Limb (tissue), 2 donors: Measurements from ENCODE around the gene GARIN3.
A peak's percentile ranks its signal among the peaks of the same experiment; 100 is the strongest.

Experiments
- DNase-seq, 2 donors: peaks; one replicate each; pipeline ENCODE4 v3.0.0-alpha.2; 2016; ENCODE audit errors: extremely low spot score in 2 of 2

The GARIN3 gene

DNA sequence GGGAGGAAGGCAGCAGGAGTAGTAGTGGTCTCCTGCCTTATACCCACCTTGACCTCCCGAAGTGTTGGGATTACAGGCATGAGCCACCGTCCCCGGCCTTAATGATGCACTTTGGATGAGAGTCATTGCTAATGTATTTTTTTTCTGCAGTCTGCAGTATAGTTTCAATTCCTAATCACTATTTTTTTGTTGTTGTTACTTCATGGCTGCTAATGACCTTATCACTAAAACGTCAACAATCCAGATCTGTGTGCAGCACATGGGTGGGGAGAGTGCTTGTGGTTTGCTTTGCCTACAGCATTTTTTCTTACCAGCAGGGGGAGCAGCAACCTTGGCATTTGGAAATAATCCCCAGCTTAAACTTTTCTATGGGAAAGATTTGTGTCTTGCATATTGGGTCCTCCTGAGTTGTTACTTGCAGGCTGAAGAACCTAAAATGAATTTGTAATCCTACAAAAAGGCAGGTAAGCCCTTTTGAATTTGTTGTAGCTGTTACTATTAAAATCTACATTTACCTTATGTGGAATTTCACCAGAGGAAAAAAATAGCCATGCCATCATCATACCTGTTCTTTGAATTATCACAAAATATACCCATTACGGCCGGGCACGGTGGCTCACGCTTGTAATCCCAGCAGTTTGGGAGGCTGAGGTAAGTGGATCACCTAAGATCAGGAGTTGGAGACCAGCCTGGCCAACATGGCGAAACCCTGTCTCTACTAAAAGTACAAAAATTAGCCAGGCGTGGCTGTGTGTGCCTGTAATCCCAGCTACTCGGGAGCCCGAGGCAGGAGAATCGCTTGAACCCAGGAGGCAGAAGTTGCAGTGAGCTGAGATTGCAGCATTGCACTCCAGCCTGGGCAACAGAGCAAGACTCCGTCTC, 17.1 kb downstream of the GARIN3 start:
- DNase-seq: peak; percentile 77 to 78

DNA sequence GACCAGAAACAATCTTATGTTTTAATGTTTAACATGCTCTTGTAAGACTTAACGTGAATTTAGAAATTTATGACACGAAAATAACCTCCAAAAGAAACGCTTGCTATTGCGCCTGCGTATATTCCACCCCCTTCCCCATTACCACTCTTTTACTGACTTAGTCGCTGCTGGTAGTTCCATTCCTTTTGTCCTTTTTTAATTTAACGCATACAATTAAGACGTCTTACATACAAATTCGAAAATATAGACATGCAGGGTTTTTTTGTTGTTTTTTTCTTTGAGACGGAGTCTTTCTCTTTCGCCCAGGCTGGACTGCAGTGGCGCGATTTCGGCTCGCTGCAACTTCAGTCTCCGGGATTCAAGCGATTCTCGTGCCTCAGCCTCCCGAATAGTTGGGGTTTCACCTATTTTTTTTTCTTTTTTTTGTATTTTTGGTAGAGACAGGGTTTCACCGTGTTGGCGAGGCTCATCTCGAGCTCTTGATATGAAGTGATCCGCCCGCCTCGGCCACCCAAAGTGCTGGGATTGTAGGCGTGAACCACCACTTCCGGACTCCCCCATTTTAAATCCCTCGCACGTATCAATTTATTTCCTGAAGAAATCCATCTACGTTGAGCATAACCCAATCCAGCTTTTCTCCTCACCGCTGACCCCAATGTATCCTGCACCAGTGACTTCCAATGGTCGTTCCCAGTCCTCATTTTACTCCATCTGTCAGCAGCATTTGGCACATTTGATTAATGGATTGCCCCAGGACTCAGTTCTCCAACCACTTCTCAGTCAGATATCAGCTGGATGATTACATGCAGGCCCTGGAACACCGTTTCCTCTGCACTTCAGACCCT, 22.7 kb downstream of the GARIN3 start:
- DNase-seq: peak; percentile 41 to 74

DNA sequence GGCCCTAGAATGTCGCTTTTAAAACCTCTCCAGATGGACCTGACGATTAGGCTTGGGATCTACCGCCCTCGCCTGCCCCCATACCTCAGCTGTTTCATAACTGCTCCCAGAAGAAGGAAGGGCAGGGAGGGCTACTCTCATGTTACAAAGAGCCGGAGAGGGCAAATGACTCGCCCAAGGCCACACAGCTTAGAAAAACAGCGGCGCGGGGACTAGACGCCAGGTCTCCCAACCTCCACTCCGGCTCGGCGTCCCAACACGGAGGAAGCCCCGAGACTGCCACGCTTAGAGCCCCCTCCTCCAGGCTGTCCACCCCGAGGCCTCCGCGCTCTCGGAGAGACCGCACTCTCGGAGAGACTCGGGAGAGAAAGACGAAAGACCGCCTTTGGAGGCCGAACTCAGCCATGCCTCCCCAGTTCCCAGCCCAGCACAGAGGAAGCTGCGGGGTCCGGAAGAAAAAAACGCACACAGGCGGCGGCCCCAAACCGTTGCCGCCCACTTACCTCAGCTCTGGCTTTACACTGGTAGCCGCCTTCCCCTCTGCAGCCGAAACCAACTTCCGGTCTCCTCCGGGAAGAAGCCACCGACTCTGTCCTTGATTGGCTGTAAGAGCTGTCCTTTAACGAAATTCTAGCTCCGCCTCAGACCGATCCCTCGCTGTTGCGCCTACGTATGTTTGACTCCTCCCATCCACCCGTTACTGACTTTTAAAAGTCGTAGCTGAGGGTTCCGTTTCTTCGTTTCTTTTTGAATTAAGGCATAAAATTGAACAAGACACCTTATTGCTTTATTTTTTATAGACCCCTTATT, 23.5 kb downstream of the GARIN3 start, which contains the start of gene MED7:
MED7 (minus strand) TSS at position 549 of the 810 bp plus-strand sequence. CDS start 3,434 bp downstream, outside the sequence.
- DNase-seq: peak; percentile 91 to 99

DNA sequence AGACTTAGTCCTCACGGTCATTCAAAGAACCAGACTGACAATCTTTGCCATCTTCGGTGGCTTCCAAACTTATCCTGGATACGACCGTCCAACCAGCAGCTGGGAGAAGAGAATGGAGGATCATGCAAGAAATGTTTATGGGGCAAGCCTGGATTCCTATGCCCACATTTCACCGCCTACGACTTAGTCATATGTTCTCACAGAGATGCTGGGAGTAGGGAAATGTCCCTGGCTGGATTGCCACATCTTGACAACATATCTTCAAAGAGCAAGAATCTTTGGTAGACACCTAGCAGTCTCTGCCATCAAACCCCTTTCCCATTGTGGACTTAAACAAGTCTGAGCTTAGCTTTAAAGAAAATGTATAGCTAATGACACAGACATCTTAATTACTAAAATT, 28.4 kb downstream of the GARIN3 start:
- DNase-seq: no peak

DNA sequence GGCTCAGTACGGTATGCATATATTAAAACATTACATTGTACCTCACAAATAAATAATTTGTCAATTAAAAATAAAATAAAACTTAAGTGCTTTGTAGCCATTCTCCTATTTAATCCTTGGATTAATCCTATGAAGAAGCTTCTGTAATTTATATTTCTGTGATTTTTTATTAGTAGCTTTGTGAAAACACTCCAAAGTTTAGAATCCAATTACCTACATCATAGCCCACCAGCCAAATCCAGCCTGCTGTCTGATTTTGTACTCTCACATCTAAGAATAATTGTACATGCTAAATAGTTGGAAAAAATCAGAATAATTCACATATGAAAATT, 33.8 kb downstream of the GARIN3 start:
- DNase-seq: no peak

DNA sequence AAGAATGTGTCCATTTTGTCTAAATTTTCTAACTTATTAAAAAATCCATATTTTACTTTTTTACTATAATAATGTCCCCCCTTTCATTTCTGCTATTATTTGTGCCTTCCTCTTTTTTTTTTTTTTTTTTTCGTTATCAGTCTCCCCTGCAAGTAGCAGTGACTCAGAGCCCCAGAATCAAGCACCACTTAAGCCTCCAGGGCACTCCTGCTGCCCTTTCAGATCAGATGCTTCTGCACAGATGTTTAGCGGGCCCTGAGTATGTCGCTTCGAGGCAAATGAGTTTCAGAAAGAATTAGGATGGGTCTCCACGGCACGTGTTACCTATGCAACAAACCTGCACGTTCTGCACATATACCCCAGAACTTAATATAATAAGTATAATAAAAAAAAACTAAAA, 35.1 kb downstream of the GARIN3 start:
- no peak for DNase-seq

DNA sequence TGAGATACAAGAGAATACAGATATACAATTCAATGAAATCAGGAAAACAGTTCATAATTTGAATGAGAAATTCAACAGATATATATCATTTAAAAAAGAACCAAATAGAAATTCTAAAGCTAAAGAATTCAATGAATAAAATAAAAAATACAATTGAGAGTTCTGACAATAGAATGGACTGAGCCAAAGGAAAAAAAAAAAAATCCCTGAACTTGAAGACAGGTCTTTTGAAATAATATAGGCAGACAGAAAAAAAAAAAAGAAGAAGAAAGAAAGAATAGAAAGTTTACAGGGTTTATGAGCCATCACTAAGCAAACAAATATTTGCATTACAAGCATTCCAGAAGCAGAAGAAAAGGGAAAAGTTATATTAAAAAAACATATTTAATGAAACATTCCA, 44.4 kb downstream of the GARIN3 start:
- no peak for DNase-seq

DNA sequence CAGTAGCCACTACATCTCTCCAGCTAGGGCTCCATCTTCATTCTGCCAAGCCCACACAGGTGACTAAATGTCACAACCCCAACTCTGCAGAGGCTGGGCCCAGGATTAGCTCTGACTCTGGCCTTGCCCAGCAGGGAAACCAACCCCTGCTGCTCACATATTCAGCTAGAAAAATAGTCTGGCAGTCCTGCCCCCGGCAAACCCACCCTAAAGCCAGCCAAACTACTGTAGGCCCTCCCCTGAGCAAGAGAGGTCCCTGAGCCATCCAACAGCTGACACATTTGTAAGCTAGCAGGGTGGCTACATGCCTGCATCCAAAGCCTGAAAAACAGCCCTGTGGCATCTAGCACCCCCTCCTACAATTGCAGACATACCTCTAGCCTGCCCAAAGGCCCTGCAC, 46.0 kb downstream of the GARIN3 start:
- no peak for DNase-seq

DNA sequence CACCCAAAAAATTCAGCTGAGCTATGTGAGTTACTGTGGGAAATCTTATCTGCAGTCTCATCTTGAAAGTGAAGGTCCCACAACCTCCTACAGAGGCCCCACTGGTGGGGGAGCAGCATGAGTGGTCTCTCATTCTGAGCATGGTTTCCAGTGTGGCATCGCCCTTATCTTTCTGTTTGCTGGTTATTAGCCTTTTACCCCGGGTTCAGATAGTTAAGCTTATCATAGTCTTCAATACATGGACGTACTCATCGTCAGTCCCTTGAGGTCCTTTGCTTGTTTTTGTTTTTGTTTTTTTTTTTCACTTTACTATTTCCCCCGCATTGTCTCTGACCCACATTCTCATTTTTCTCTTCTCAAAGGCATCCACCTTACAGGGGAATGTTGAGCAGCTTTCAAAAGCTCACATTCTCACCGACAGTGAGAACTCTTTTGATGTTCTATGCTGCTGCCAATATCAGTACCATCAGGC, 49.5 kb downstream of the GARIN3 start:
- no peak for DNase-seq

DNA sequence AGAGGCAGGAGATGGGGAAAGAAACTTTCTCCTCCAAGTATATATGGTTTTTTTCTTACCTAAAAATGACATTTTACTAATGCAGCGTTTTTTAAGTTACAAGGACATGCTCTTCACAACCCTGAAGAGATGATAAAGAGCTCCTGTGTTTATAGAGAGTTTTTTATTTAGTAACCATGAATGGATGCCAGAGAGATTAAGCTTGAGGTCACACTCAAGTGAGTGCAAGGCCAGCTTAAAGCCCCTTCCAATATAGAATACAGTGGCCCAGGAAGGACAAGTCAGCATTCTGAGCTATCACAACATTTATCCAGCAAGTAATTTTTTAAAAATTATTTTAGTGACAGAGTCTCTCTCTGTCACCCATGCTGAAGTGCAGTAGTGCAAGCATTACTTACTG, 50.6 kb downstream of the GARIN3 start:
- no peak for DNase-seq

DNA sequence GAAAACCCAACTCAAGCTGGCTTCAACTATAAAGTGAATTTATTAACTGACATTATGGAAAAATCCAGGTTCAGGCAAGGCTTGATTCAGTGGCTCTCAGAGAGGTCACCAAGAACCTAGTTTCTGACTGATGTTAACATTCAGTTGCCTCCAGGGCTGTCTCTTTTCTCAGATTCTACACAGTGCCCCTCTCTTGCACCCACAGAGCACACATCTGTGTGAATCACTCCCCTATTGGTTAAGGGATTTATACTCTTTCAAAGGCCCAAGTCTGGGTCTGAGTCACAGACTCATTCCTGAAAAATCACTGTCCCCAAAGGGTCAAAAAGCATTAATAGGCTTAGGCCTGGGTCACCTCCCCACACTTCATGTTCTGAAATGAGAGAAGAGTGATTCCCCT, 51.1 kb downstream of the GARIN3 start:
- no peak for DNase-seq

DNA sequence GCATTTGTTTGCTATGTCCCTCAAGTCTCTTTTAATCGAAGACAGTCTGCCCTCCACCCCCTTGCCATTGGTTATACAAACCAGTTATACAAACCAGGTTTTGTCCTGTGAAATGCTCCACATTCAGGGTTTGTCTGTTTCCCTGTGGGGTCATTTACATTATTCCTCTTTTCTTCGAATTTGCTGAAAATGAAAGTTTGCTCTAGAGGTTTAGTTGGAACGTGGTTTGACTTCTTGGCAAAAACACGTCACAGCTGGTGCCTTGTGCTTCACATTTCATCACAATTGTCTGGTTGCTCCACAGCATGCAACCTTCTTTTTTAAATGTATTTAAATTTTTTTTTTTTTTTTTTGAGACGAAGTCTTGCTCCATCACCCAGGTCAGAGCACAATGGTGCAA, 53.1 kb downstream of the GARIN3 start:
- DNase-seq: no peak
